GM12878 (cell line): ENCODE results near the gene ASIC4.

Experiments
- BACH1 ChIP-seq: fragments of 450-650 bp; IDR thresholded peaks from 2 replicates; pipeline ENCODE4 v1.6.1; 2017; ENCODE audit warnings: mild to moderate bottlenecking, borderline replicate concordance
- CEBPB ChIP-seq, 2 experiments: fragments of 150-350 bp in 1 of 2; IDR thresholded peaks; 2 replicates each; pipeline ENCODE4 v1.6.1; 2012 to 2014; ENCODE audit warnings: low read depth in 2 of 2, low read length in 2 of 2, borderline replicate concordance in 1 of 2, inconsistent platforms in 1 of 2
- NFYB ChIP-seq: IDR thresholded peaks from 2 replicates; pipeline ENCODE4 v1.6.1; 2011; ENCODE audit warnings: low read depth, mild to moderate bottlenecking, low read length, improper control_type of control experiment, moderate library complexity; ENCODE audit not compliant: insufficient read depth
- POLR2AphosphoS5 ChIP-seq: IDR thresholded peaks from 2 replicates; pipeline ENCODE4 v1.6.1; 2011; ENCODE audit warnings: mild to moderate bottlenecking, low read length, inconsistent platforms
- RUNX3 ChIP-seq: IDR thresholded peaks from 2 replicates; pipeline ENCODE4 v1.6.1; 2012; ENCODE audit warnings: low read length, inconsistent platforms
- SMAD1 ChIP-seq: fragments of 450-650 bp; IDR thresholded peaks from 2 replicates; pipeline ENCODE4 v1.6.1; 2018; ENCODE audit warnings: mild to moderate bottlenecking, low read depth; ENCODE audit not compliant: partially characterized antibody
- ZNF217 ChIP-seq: fragments of 450-650 bp; IDR thresholded peaks from 2 replicates; pipeline ENCODE4 v1.6.1; 2017; ENCODE audit warnings: antibody characterized with exemption, mild to moderate bottlenecking
- TF ChIP-seq, protein P1 (sequence below): IDR thresholded peaks from 2 replicates; pipeline ENCODE4 v1.6.1; 2012; ENCODE audit warnings: low read length, inconsistent platforms
- TF ChIP-seq, protein P2 (sequence below): IDR thresholded peaks from 2 replicates; pipeline ENCODE4 v1.6.1; 2011; ENCODE audit warnings: mild to moderate bottlenecking, low read depth, low read length, moderate library complexity; ENCODE audit not compliant: insufficient replicate concordance
- TF ChIP-seq, protein P3 (sequence below): fragments of 450-650 bp; IDR thresholded peaks from 2 replicates; pipeline ENCODE4 v1.6.1; 2017; ENCODE audit warnings: mild to moderate bottlenecking, moderate library complexity

DNA sequence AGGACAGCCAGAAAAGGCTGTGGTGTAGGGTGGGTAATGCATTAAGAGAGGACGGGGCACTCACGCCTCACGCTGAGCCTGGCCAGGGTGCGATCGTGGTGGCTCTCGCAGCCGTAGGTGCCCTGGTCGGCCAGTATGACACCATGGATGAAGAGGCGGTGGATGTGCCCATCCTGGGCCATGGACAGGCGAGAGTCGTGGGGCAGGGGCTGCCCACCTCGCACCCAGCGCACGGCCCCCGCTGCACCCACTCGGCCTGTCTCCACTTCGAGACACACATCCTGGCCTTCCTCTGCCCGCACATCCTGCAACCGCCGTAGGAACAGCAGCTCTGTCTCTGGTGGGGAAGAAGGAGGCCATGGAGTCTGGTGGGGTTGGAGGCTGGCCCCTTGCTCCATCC lies 41.7 kb downstream of the ASIC4 start:
- TF ChIP-seq CEBPB (IDR thresholded peaks at IDR 0.05; ENCODE audit: borderline replicate concordance in 1 of 2, low read depth in 2 of 2, low read length in 2 of 2) = no peak
- TF ChIP-seq ZNF217 = no peak
- TF ChIP-seq SMAD1 = no peak
- TF ChIP-seq, protein P1, sequence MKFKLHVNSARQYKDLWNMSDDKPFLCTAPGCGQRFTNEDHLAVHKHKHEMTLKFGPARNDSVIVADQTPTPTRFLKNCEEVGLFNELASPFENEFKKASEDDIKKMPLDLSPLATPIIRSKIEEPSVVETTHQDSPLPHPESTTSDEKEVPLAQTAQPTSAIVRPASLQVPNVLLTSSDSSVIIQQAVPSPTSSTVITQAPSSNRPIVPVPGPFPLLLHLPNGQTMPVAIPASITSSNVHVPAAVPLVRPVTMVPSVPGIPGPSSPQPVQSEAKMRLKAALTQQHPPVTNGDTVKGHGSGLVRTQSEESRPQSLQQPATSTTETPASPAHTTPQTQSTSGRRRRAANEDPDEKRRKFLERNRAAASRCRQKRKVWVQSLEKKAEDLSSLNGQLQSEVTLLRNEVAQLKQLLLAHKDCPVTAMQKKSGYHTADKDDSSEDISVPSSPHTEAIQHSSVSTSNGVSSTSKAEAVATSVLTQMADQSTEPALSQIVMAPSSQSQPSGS = no peak
- TF ChIP-seq POLR2AphosphoS5 = no peak
- TF ChIP-seq, protein P2, sequence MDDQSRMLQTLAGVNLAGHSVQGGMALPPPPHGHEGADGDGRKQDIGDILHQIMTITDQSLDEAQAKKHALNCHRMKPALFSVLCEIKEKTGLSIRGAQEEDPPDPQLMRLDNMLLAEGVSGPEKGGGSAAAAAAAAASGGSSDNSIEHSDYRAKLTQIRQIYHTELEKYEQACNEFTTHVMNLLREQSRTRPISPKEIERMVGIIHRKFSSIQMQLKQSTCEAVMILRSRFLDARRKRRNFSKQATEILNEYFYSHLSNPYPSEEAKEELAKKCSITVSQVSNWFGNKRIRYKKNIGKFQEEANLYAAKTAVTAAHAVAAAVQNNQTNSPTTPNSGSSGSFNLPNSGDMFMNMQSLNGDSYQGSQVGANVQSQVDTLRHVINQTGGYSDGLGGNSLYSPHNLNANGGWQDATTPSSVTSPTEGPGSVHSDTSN = no peak
- TF ChIP-seq NFYB = no peak
- TF ChIP-seq RUNX3 = no peak
- TF ChIP-seq, protein P3, sequence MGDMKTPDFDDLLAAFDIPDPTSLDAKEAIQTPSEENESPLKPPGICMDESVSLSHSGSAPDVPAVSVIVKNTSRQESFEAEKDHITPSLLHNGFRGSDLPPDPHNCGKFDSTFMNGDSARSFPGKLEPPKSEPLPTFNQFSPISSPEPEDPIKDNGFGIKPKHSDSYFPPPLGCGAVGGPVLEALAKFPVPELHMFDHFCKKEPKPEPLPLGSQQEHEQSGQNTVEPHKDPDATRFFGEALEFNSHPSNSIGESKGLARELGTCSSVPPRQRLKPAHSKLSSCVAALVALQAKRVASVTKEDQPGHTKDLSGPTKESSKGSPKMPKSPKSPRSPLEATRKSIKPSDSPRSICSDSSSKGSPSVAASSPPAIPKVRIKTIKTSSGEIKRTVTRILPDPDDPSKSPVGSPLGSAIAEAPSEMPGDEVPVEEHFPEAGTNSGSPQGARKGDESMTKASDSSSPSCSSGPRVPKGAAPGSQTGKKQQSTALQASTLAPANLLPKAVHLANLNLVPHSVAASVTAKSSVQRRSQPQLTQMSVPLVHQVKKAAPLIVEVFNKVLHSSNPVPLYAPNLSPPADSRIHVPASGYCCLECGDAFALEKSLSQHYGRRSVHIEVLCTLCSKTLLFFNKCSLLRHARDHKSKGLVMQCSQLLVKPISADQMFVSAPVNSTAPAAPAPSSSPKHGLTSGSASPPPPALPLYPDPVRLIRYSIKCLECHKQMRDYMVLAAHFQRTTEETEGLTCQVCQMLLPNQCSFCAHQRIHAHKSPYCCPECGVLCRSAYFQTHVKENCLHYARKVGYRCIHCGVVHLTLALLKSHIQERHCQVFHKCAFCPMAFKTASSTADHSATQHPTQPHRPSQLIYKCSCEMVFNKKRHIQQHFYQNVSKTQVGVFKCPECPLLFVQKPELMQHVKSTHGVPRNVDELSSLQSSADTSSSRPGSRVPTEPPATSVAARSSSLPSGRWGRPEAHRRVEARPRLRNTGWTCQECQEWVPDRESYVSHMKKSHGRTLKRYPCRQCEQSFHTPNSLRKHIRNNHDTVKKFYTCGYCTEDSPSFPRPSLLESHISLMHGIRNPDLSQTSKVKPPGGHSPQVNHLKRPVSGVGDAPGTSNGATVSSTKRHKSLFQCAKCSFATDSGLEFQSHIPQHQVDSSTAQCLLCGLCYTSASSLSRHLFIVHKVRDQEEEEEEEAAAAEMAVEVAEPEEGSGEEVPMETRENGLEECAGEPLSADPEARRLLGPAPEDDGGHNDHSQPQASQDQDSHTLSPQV = no peak
- TF ChIP-seq BACH1 = no peak
